Coronary artery (tissue), 2 donors: ENCODE measurements around the gene TTC13.
"Not testable (repeated sequence)": the region's sequence is repeated elsewhere in the genome, so short reads cannot be mapped to it uniquely, and the experiment has no call there.

Experiments used
- DNase-seq: peaks from one replicate; pipeline ENCODE4 v3.0.0-alpha.2; 2017; ENCODE audit warnings: low spot score
- H3K27ac ChIP-seq, 2 donors: fragments of 200-600 bp; sonication (generic); one replicate each; pipeline ENCODE4 v1.5.1; 2016 to 2019
- H3K4me3 ChIP-seq: fragments of 200-600 bp; sonication (generic); 2 replicates; pipeline ENCODE4 v1.5.1; 2016; ENCODE audit warnings: mild to moderate bottlenecking, moderate library complexity
- TF ChIP-seq, protein P1 (sequence below): fragments of 200-600 bp; sonication (generic); IDR thresholded peaks from one replicate; pipeline ENCODE4 v1.5.1; 2019; ENCODE audit warnings: antibody characterized with exemption

Gene TTC13

DNA sequence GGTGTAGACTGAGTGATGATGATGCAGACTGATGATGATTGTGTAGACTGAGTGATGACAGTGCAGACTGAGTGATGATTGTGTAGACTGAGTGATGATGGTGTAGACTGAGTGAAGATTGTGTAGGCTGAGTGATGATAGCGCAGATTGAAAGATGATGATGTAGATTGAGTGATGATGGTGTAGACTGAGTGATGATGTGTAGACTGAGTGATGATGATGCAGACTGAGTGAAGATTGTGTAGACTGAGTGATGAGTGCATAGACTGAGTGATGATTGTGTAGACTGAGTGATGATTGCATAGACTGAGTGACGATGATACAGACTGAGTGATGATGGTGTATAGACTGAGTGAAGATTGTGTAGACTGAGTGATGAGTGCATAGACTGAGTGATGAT lies 32.7 kb upstream of the TTC13 start:
- H3K27ac ChIP-seq, result no peak overlapping the region
- TF ChIP-seq, protein P1, sequence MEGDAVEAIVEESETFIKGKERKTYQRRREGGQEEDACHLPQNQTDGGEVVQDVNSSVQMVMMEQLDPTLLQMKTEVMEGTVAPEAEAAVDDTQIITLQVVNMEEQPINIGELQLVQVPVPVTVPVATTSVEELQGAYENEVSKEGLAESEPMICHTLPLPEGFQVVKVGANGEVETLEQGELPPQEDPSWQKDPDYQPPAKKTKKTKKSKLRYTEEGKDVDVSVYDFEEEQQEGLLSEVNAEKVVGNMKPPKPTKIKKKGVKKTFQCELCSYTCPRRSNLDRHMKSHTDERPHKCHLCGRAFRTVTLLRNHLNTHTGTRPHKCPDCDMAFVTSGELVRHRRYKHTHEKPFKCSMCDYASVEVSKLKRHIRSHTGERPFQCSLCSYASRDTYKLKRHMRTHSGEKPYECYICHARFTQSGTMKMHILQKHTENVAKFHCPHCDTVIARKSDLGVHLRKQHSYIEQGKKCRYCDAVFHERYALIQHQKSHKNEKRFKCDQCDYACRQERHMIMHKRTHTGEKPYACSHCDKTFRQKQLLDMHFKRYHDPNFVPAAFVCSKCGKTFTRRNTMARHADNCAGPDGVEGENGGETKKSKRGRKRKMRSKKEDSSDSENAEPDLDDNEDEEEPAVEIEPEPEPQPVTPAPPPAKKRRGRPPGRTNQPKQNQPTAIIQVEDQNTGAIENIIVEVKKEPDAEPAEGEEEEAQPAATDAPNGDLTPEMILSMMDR, result no peak
- no peak for DNase-seq
- no peak overlapping the region for H3K4me3 ChIP-seq

- not testable (repeated sequence) for H3K4me3 ChIP-seq, H3K27ac ChIP-seq, DNase-seq
Measured at GRCh38 chr1:231007535-231007934, 28.9 kb upstream of the TTC13 start.

GRCh38 chr1:231001892-231002291 lies 23.2 kb upstream of the TTC13 start:
- no peak for DNase-seq
- TF ChIP-seq, protein P1, result no peak
- Histone ChIP-seq H3K27ac (no peak overlapping the region), H3K4me3 (no peak overlapping the region)

DNA sequence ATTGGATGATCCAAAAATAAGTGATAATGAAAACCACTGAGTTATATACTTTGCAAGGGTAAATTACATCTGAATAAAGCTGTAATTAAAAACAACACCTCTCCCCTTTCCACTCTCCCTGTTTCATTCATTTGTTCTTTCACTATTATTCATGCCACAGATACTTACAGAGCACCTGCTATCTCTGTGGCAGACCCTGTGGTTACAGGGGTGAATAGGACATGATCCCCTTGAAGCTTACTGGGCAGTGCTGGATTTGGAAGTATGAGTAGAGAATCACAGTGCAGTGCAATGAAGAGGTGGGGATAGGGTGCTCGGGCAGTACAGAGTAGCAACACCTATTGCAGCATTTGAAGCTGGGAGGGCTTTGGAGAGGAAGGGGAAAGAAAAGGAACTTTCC lies 22.0 kb upstream of the TTC13 start:
- TF ChIP-seq, protein P1, result no peak
- no peak for DNase-seq
- Histone ChIP-seq H3K27ac (no peak overlapping the region), H3K4me3 (no peak overlapping the region)

DNA sequence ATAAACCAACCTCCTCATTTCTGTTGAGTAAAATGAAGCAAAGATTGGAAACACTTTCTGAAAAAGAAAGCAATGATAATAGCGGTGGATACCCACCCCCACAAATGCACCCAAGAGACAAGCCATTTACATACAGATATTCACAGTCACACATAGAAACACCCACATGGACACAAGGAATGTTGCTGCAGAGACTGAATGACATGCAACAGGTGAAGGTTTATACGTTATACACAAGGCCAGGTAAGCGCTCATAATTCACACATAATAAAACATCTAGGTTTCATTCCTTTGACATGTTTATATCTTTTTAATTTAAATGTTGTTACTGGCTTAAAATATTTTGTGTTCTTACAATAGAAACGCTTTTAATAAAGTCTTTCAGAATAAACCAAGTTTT lies 21.5 kb upstream of the TTC13 start:
- no peak overlapping the region for H3K4me3 ChIP-seq
- TF ChIP-seq, protein P1, result no peak
- H3K27ac ChIP-seq, result no peak overlapping the region
- no peak for DNase-seq

- no peak for DNase-seq
- Histone ChIP-seq H3K4me3 (no peak overlapping the region), H3K27ac (no peak overlapping the region)
- TF ChIP-seq, protein P1, result no peak
Measured at GRCh38 chr1:230994860-230995259, 16.2 kb upstream of the TTC13 start.

GRCh38 chr1:230992100-230992774 lies 13.6 kb upstream of the TTC13 start:
- DNase-seq, result no peak
- TF ChIP-seq, protein P1, result no peak
- Histone ChIP-seq H3K27ac (no peak overlapping the region), H3K4me3 (no peak overlapping the region)
